Trophoblast cell (in vitro differentiated cells and primary cell): ENCODE data around the gene TTC28.

Experiments used
- DNase-seq, 2 donors: peaks; one replicate each; pipeline ENCODE4 v3.0.0-alpha.2; 2016
- H2AFZ ChIP-seq: 2 replicates; pipeline ENCODE4 v1.6.1; 2013; ENCODE audit warnings: low read length, moderate library complexity, mild to moderate bottlenecking; ENCODE audit not compliant: insufficient read depth, poor library complexity
- H2AK5ac ChIP-seq: 2 replicates; pipeline ENCODE4 v1.6.1; 2013; ENCODE audit warnings: mild to moderate bottlenecking, low read length
- H2BK120ac ChIP-seq: 2 replicates; pipeline ENCODE4 v1.6.1; 2013; ENCODE audit warnings: low read length, mild to moderate bottlenecking, moderate library complexity; ENCODE audit not compliant: insufficient read depth, poor library complexity
- H2BK12ac ChIP-seq: 2 replicates; pipeline ENCODE4 v1.6.1; 2013; ENCODE audit warnings: mild to moderate bottlenecking, low read length, moderate library complexity
- H2BK5ac ChIP-seq: 2 replicates; pipeline ENCODE4 v1.6.1; 2013; ENCODE audit warnings: low read length, low read depth, moderate library complexity, mild to moderate bottlenecking; ENCODE audit not compliant: poor library complexity
- H3K14ac ChIP-seq: 2 replicates; pipeline ENCODE4 v1.6.1; 2013; ENCODE audit warnings: mild to moderate bottlenecking, low read length
- H3K18ac ChIP-seq: 2 replicates; pipeline ENCODE4 v1.6.1; 2013; ENCODE audit warnings: mild to moderate bottlenecking, low read length
- H3K23ac ChIP-seq: 2 replicates; pipeline ENCODE4 v1.6.1; 2013; ENCODE audit warnings: low read length
- H3K27ac ChIP-seq: 2 replicates; pipeline ENCODE4 v1.5.1; 2013; ENCODE audit warnings: low read depth, mild to moderate bottlenecking, inconsistent platforms, low read length, moderate library complexity
- H3K27me3 ChIP-seq: 2 replicates; pipeline ENCODE4 v1.6.1; 2013; ENCODE audit warnings: inconsistent platforms, mild to moderate bottlenecking, low read length, moderate library complexity; ENCODE audit not compliant: insufficient read depth
- H3K36me3 ChIP-seq, 2 experiments: 1 replicate in 1 of 2; 2 replicates in 1 of 2; pipeline ENCODE4 v1.6.1; 2013; ENCODE audit warnings: low read length in 2 of 2, mild to moderate bottlenecking in 2 of 2, moderate library complexity in 1 of 2; ENCODE audit not compliant: insufficient read depth in 2 of 2, control insufficient read depth in 1 of 2
- H3K4ac ChIP-seq: 2 replicates; pipeline ENCODE4 v1.6.1; 2013; ENCODE audit warnings: low read depth, mild to moderate bottlenecking, low read length, moderate library complexity
- H3K4me1 ChIP-seq, 2 experiments: 1 replicate in 1 of 2; 2 replicates in 1 of 2; pipeline ENCODE4 v1.6.1; 2013; ENCODE audit warnings: low read length in 2 of 2, mild to moderate bottlenecking in 2 of 2, moderate library complexity in 1 of 2; ENCODE audit not compliant: insufficient read depth in 2 of 2, control insufficient read depth in 1 of 2
- H3K4me2 ChIP-seq: 2 replicates; pipeline ENCODE4 v1.6.1; 2013; ENCODE audit warnings: inconsistent platforms, mild to moderate bottlenecking, low read length, moderate library complexity
- H3K4me3 ChIP-seq: 2 replicates; pipeline ENCODE4 v1.5.1; 2013; ENCODE audit warnings: mild to moderate bottlenecking, low read depth, low read length, inconsistent platforms
- H3K79me1 ChIP-seq: one replicate; pipeline ENCODE4 v1.6.1; 2013; ENCODE audit warnings: low read length
- H3K79me2 ChIP-seq: 2 replicates; pipeline ENCODE4 v1.6.1; 2013; ENCODE audit warnings: low read length, mild to moderate bottlenecking; ENCODE audit not compliant: control insufficient read depth, insufficient read depth, poor library complexity
- H3K9ac ChIP-seq: 2 replicates; pipeline ENCODE4 v1.6.1; 2013; ENCODE audit warnings: mild to moderate bottlenecking, low read length
- H3K9me3 ChIP-seq: 2 replicates; pipeline ENCODE4 v1.6.1; 2013; ENCODE audit warnings: low read depth, mild to moderate bottlenecking, control low read depth, inconsistent platforms, low read length; ENCODE audit not compliant: insufficient read depth
- H4K12ac ChIP-seq: 2 replicates; pipeline ENCODE4 v1.6.1; 2013; ENCODE audit warnings: low read depth, mild to moderate bottlenecking, low read length, moderate library complexity
- H4K8ac ChIP-seq: 2 replicates; pipeline ENCODE4 v1.6.1; 2013; ENCODE audit warnings: low read depth, mild to moderate bottlenecking, low read length, moderate library complexity
- H4K91ac ChIP-seq: one replicate; pipeline ENCODE4 v1.6.1; 2013; ENCODE audit warnings: low read depth, mild to moderate bottlenecking, low read length, moderate library complexity
- WGBS: extraction: QIAGEN DNeasy Blood & Tissue Kit; methylation state at CpG from one replicate; pipeline ENCODE4 v1.1.7; 2013; ENCODE audit warnings: missing lambda C conversion rate; ENCODE audit not compliant: insufficient read length, insufficient coverage; ENCODE audit errors: extremely low coverage; 5-methylcytosine and 5-hydroxymethylcytosine counted together

The TTC28 gene

DNA sequence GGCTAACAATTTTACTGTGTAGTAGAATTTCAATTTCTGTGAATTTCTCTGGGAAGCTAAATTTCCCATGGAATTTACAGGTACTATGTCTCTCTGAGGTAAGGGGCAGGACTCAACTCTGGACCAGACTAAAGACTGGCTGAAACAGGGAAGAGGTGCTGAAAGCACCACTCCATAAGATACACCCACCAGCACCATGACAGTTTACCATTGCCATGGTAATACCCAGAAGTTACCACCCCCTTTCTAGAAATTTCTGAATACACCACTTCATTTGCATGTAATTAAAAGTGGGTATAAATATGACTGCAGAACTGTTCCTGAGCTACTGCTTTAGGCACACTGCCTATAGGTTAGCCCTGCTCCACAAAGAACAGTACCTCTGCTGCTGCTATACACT is 274.1 kb downstream of the TTC28 start:
- no peak overlapping the region for H3K27ac ChIP-seq
- H2BK12ac ChIP-seq, result no peak overlapping the region
- H3K9ac ChIP-seq, result no peak overlapping the region
- H2AFZ ChIP-seq, result no peak overlapping the region
- H3K27me3 ChIP-seq, result no peaks in the 10 kb centered on the region
- no peak for DNase-seq
- no peak overlapping the region for H4K12ac ChIP-seq
- H3K23ac ChIP-seq, result no peak overlapping the region
- no peak overlapping the region for H3K14ac ChIP-seq
- H2AK5ac ChIP-seq, result peak overlapping the region; percentile 29
- no peak overlapping the region for H3K4me3 ChIP-seq
- H4K8ac ChIP-seq, result no peak overlapping the region
- no peak overlapping the region for H2BK5ac ChIP-seq
- no peak overlapping the region for H3K18ac ChIP-seq
- H4K91ac ChIP-seq, result no peak overlapping the region
- no peaks in the 10 kb centered on the region for H3K79me1 ChIP-seq
- no peaks in the 10 kb centered on the region for H3K9me3 ChIP-seq
- H3K36me3 ChIP-seq, result no peaks in the 10 kb centered on the region
- no peak overlapping the region for H3K4ac ChIP-seq
- no peaks in the 10 kb centered on the region for H3K79me2 ChIP-seq
- H3K4me1 ChIP-seq, result peaks cover 0 to 5% of the 10 kb centered on the region in 2 experiments
- H3K4me2 ChIP-seq, result no peak overlapping the region
- H2BK120ac ChIP-seq, result no peak overlapping the region

DNA sequence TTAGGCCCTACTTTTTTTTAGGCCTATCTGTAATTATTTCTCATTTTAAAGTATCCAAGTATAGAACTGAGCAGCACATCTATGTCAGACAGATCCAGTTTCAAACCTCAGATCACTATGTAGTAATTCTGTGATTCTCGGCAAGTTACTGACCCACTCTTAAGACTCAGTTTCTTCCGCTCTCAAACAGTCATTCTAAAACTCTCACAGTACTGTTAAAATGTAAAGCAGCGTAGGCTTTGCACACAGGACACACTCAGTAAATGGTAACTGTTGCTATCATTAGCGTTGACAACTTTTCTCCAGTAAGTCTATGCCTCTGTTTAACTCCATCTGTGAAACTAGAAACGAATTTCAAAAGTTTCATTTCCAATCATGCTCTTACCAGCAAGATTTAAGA is 277.1 kb downstream of the TTC28 start:
- Histone ChIP-seq H3K4ac (no peak overlapping the region), H2AK5ac (no peak overlapping the region), H4K91ac (no peak overlapping the region), H3K18ac (no peak overlapping the region), H2BK5ac (no peak overlapping the region), H3K27ac (no peak overlapping the region), H3K36me3 (no peaks in the 10 kb centered on the region), H2BK12ac (no peak overlapping the region), H4K8ac (no peak overlapping the region), H2BK120ac (no peak overlapping the region), H3K79me1 (no peaks in the 10 kb centered on the region), H3K4me1 (peaks cover 0 to 3% of the 10 kb centered on the region in 2 experiments), H3K14ac (no peak overlapping the region), H3K4me3 (no peak overlapping the region), H3K9me3 (no peaks in the 10 kb centered on the region), H3K27me3 (no peaks in the 10 kb centered on the region), H3K4me2 (no peak overlapping the region), H3K9ac (no peak overlapping the region), H3K23ac (no peak overlapping the region), H4K12ac (no peak overlapping the region), H3K79me2 (no peaks in the 10 kb centered on the region), H2AFZ (no peak overlapping the region)
- no peak for DNase-seq
- WGBS, result no CpG with 5 or more reads among the region's 5 CpGs

DNA sequence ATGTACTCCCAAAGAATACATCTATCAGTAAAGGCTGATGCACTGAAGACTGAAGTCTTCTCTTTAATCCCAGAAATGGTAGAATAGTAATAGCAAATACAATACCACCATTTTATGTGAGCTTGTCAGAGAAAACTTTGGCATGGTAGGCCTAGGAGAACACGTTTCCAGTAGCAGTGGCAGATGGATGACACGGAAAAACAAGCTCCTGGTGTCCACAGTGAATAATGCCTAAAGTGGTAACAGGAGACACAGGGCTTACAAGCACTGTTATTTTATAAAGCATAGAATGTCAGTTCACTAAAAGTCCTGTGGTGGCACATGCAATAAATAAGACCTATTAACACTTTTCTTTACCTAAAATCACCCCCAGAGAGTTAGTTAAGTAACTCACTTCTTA is 277.6 kb downstream of the TTC28 start:
- Histone ChIP-seq H2AK5ac (no peak overlapping the region), H3K18ac (no peak overlapping the region), H3K9me3 (no peaks in the 10 kb centered on the region), H2AFZ (no peak overlapping the region), H4K91ac (no peak overlapping the region), H4K8ac (no peak overlapping the region), H3K4me1 (peaks cover 0 to 3% of the 10 kb centered on the region in 2 experiments), H4K12ac (no peak overlapping the region), H3K79me1 (no peaks in the 10 kb centered on the region), H3K79me2 (no peaks in the 10 kb centered on the region), H3K9ac (no peak overlapping the region), H3K27ac (no peak overlapping the region), H3K4me3 (no peak overlapping the region), H3K23ac (no peak overlapping the region), H2BK120ac (no peak overlapping the region), H3K14ac (no peak overlapping the region), H3K27me3 (no peaks in the 10 kb centered on the region), H2BK12ac (no peak overlapping the region), H3K4ac (no peak overlapping the region), H2BK5ac (no peak overlapping the region), H3K4me2 (no peak overlapping the region), H3K36me3 (no peaks in the 10 kb centered on the region)
- DNase-seq, result no peak
- no CpG with 5 or more reads among the region's 2 CpGs for WGBS

DNA sequence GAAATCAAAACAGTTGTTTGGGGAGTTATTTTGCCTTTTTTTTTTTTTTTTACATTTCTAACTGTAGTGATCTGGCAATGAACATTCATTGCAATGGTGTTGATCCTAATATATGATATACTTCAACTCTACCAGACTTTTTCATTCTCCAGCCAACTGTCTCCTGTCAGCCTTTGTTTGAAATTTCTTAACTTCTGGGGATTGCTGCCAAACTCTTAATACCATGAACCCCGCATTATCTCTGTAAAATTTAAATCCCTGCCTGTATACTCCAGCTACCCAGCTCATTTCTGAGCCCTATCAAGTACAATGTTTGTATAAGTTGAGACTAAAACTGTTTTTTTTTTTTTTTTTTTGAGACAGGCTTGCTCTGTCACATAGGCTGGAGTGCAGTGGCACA is 280.7 kb downstream of the TTC28 start:
- Histone ChIP-seq H3K18ac (no peak overlapping the region), H3K9me3 (no peaks in the 10 kb centered on the region), H3K27ac (no peak overlapping the region), H2BK12ac (no peak overlapping the region), H3K79me1 (no peaks in the 10 kb centered on the region), H3K23ac (no peak overlapping the region), H3K79me2 (no peaks in the 10 kb centered on the region), H4K91ac (no peak overlapping the region), H3K4ac (no peak overlapping the region), H4K8ac (no peak overlapping the region), H3K4me1 (peaks cover 0 to 3% of the 10 kb centered on the region in 2 experiments), H2BK120ac (no peak overlapping the region), H3K27me3 (no peaks in the 10 kb centered on the region), H3K36me3 (no peaks in the 10 kb centered on the region), H2AFZ (no peak overlapping the region), H2AK5ac (no peak overlapping the region), H3K4me3 (no peak overlapping the region), H3K9ac (no peak overlapping the region), H3K4me2 (no peak overlapping the region), H4K12ac (no peak overlapping the region), H2BK5ac (no peak overlapping the region), H3K14ac (no peak overlapping the region)
- DNase-seq, result no peak
- WGBS, result no CpG with 5 or more reads among the region's 1 CpG

DNA sequence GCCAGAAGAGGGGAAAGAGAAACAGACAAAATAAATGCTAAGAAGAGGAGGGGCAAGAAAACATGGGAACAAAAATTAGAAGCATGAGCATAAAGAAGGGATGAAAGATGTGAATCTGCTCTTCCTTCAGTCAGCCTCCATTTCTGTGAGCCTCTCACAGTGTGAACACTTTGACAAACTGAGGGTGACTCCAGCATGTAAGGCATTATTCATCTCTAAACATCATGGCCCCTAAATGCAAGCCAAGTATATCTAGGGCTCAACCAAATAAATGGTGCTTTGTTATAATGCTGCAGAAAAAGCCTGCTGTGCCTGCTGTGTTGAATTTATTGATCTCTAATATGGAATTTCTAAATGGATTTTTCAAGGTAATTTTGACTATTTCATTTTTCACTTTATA is 281.3 kb downstream of the TTC28 start:
- Histone ChIP-seq H3K27me3 (no peaks in the 10 kb centered on the region), H3K36me3 (no peaks in the 10 kb centered on the region), H3K4me1 (peaks cover 0 to 3% of the 10 kb centered on the region in 2 experiments), H3K79me2 (no peaks in the 10 kb centered on the region), H2BK5ac (no peak overlapping the region), H4K91ac (no peak overlapping the region), H3K9ac (no peak overlapping the region), H3K4me3 (no peak overlapping the region), H3K14ac (no peak overlapping the region), H3K4me2 (no peak overlapping the region), H2AK5ac (no peak overlapping the region), H3K4ac (no peak overlapping the region), H3K27ac (no peak overlapping the region), H3K23ac (no peak overlapping the region), H3K18ac (no peak overlapping the region), H3K79me1 (no peaks in the 10 kb centered on the region), H2AFZ (no peak overlapping the region), H4K8ac (no peak overlapping the region), H2BK120ac (no peak overlapping the region), H4K12ac (no peak overlapping the region), H3K9me3 (no peaks in the 10 kb centered on the region), H2BK12ac (no peak overlapping the region)
- no peak for DNase-seq
